GM06990 (cell line): ENCODE results near the gene CREG2.

Experiments
- DNase-seq: peaks from one replicate; pipeline ENCODE4 v3.0.0-alpha.2; 2011; ENCODE audit not compliant: insufficient read length; ENCODE audit errors: extremely low read depth
- H3K27me3 ChIP-seq: replicated peaks from 2 replicates; pipeline ENCODE4 v1.6.0; 2011; ENCODE audit warnings: low read length; ENCODE audit not compliant: control insufficient read depth, insufficient read depth
- H3K36me3 ChIP-seq: 2 replicates; pipeline ENCODE4 v1.5.1; 2011; ENCODE audit warnings: low read length; ENCODE audit not compliant: control insufficient read depth, insufficient read depth
- H3K4me3 ChIP-seq: replicated peaks from 2 replicates; pipeline ENCODE4 v1.5.1; 2011; ENCODE audit warnings: low read depth, mild to moderate bottlenecking, control low read depth, low read length
- CTCF ChIP-seq: IDR thresholded peaks from 2 replicates; pipeline ENCODE4 v1.5.1; 2011; ENCODE audit warnings: low read length, control low read depth, mild to moderate bottlenecking, inconsistent platforms; ENCODE audit not compliant: insufficient read depth, poor library complexity, severe bottlenecking

CREG2 gene

GRCh38 chr2:101305492-101306078 is 81.7 kb downstream of the CREG2 start:
- Histone ChIP-seq H3K36me3 (no peaks in the 10 kb centered on the region), H3K4me3 (no peak overlapping the region; the same call in 1 of the 2 replicates), H3K27me3 (no peaks in the 10 kb centered on the region)
- no peak for TF ChIP-seq CTCF
- DNase-seq, result no peak

DNA sequence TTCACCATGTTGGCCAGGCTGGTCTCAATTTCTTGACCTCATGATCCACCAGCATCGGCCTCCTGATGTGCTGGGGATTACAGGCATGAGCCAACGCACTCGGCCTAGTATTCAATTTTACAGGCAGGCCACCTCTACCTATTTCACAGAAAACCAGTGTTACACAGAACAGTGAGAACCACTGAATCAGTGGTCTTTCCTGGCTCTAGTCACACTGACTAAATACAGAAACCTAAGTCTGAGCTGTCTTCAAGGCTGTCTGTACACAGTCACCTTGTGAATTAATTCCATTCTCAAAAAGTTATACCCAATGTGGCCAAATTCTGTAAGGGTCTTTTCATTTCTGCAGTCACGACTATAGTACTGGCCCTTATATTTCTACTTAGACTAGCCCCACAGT is 82.3 kb downstream of the CREG2 start:
- no peak for DNase-seq
- Histone ChIP-seq H3K4me3 (no peak overlapping the region), H3K36me3 (no peaks in the 10 kb centered on the region), H3K27me3 (no peaks in the 10 kb centered on the region)
- no peak for TF ChIP-seq CTCF

- Histone ChIP-seq H3K27me3 (no peaks in the 10 kb centered on the region), H3K4me3 (no peak overlapping the region), H3K36me3 (no peaks in the 10 kb centered on the region)
- DNase-seq, result no peak
- TF ChIP-seq CTCF, result no peak
These were observed 83.6 kb downstream of the CREG2 start for GRCh38 chr2:101303688-101304087.

- DNase-seq, result no peak
- Histone ChIP-seq H3K27me3 (no peaks in the 10 kb centered on the region), H3K4me3 (no peak overlapping the region), H3K36me3 (no peaks in the 10 kb centered on the region)
- TF ChIP-seq CTCF, result no peak
These were observed 85.3 kb downstream of the CREG2 start for GRCh38 chr2:101302016-101302415.

DNA sequence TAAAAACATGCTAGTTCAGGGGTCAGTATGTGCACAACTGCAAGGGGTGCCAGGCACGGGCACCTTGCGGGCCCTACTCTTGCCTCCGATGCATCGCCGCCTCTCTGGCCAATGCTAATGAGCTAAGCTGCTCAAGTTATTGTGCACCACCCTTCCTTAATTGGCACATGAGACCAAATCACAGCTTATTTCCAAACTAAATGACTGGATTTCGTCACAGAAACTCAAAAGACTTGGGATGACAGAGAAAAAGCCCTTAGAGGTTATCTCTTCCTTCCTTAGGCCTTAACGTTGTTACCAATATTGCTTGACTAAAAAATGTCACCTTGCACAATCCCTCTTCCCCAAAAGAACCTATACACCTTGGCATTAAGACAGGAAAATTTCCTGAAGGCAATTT is 86.5 kb downstream of the CREG2 start:
- no peaks in the 10 kb centered on the region for H3K27me3 ChIP-seq
- no peaks in the 10 kb centered on the region for H3K36me3 ChIP-seq
- no peak for TF ChIP-seq CTCF
- no peak for DNase-seq
- no peak overlapping the region for H3K4me3 ChIP-seq

GRCh38 chr2:101300164-101300563 is 87.1 kb downstream of the CREG2 start:
- TF ChIP-seq CTCF, result no peak
- no peak for DNase-seq
- Histone ChIP-seq H3K36me3 (no peaks in the 10 kb centered on the region), H3K4me3 (no peak overlapping the region), H3K27me3 (no peaks in the 10 kb centered on the region)
